ENCODE results near the gene TDRD7. TPM values are rescaled to one million over a fixed set of nuclear protein-coding genes. Genes with fewer than 3 reads are reported as not detected.

TDRD7 gene, protein sequence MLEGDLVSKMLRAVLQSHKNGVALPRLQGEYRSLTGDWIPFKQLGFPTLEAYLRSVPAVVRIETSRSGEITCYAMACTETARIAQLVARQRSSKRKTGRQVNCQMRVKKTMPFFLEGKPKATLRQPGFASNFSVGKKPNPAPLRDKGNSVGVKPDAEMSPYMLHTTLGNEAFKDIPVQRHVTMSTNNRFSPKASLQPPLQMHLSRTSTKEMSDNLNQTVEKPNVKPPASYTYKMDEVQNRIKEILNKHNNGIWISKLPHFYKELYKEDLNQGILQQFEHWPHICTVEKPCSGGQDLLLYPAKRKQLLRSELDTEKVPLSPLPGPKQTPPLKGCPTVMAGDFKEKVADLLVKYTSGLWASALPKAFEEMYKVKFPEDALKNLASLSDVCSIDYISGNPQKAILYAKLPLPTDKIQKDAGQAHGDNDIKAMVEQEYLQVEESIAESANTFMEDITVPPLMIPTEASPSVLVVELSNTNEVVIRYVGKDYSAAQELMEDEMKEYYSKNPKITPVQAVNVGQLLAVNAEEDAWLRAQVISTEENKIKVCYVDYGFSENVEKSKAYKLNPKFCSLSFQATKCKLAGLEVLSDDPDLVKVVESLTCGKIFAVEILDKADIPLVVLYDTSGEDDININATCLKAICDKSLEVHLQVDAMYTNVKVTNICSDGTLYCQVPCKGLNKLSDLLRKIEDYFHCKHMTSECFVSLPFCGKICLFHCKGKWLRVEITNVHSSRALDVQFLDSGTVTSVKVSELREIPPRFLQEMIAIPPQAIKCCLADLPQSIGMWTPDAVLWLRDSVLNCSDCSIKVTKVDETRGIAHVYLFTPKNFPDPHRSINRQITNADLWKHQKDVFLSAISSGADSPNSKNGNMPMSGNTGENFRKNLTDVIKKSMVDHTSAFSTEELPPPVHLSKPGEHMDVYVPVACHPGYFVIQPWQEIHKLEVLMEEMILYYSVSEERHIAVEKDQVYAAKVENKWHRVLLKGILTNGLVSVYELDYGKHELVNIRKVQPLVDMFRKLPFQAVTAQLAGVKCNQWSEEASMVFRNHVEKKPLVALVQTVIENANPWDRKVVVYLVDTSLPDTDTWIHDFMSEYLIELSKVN
- 10 to 100 TPM; 31.1 to 36.6 (median 33.4) TPM for total RNA-seq
- long read RNA-seq, donor 1, transcript TDRD7-201 (17 exons, 3,834 nt): major isoform, 36 of 46 reads
- long read RNA-seq, donor 1, partial matches to known transcripts: 4 of 46 reads
- long read RNA-seq, donor 1, other reads (novel, unspliced or antisense): 6 of 46 reads
- long read RNA-seq, donor 2, partial matches to known transcripts: 4 of 9 reads
- long read RNA-seq, donor 2, other reads (novel, unspliced or antisense): 2 of 9 reads

DNA sequence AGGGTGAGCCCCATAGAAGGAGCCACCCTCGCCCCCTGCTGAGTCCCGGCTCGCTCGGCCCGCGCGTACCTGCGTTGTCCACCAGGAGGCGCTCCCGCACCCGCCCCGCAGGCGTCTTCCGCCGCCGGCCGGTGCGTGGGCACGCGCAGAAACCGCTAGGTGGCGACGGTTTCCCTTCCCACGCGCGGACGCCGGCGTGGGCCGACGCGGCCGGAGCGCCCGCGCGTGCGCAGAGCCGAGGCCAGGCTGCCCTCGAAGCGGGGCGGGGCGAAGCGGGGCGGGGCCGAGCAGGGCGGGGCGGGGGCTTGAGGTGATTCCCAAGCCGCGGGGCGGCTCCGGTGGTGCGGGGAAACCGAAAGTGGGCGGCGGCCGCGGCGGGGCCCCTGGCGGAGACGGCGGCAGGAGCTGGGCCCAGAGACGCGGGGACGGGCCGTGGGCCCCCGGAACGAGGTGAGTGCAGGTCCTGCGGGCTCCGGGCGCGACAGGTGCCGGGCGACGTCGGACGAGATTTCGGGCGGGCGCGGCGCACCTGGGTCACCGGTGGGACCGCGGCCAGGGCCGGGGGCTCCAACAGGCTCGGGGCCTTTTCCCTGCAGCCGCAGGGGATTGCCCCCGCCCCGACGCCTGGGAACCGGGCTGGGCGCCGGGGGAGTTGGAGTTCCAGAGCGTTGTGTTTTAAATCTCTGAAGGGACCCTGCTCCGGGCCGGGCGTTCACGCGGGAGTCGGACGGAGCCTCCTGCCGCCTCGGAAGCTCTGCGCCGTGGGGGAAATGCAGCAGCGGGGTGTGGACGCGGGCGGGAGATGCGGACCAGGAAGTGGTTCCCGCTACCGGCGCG is at the start of gene TDRD7:
TSS of gene TDRD7 (plus strand) at position 308 of the 837 bp plus-strand sequence. CDS start 16,370 bp downstream, outside the sequence.
- DNase-seq (peak; percentile 92 to 97 (median 93)), ATAC-seq (peak; percentile 97)
- intact Hi-C loops (cut with DNase I, micrococcal nuclease): no loop called here
- H3K4me3 ChIP-seq: peak within 1 kb of the TSS; percentile 84
- H3K9me3 ChIP-seq: no peaks in the 10 kb centered on the region
- TF ChIP-seq, protein P1, sequence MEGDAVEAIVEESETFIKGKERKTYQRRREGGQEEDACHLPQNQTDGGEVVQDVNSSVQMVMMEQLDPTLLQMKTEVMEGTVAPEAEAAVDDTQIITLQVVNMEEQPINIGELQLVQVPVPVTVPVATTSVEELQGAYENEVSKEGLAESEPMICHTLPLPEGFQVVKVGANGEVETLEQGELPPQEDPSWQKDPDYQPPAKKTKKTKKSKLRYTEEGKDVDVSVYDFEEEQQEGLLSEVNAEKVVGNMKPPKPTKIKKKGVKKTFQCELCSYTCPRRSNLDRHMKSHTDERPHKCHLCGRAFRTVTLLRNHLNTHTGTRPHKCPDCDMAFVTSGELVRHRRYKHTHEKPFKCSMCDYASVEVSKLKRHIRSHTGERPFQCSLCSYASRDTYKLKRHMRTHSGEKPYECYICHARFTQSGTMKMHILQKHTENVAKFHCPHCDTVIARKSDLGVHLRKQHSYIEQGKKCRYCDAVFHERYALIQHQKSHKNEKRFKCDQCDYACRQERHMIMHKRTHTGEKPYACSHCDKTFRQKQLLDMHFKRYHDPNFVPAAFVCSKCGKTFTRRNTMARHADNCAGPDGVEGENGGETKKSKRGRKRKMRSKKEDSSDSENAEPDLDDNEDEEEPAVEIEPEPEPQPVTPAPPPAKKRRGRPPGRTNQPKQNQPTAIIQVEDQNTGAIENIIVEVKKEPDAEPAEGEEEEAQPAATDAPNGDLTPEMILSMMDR (IDR thresholded peaks at IDR 0.05): peak; percentile 100
- H3K4me1 ChIP-seq (ENCODE audit: low read depth): peaks cover 23% of the 10 kb centered on the region
- no peaks in the 10 kb centered on the region for H3K36me3 ChIP-seq (ENCODE audit: low read depth)

DNA sequence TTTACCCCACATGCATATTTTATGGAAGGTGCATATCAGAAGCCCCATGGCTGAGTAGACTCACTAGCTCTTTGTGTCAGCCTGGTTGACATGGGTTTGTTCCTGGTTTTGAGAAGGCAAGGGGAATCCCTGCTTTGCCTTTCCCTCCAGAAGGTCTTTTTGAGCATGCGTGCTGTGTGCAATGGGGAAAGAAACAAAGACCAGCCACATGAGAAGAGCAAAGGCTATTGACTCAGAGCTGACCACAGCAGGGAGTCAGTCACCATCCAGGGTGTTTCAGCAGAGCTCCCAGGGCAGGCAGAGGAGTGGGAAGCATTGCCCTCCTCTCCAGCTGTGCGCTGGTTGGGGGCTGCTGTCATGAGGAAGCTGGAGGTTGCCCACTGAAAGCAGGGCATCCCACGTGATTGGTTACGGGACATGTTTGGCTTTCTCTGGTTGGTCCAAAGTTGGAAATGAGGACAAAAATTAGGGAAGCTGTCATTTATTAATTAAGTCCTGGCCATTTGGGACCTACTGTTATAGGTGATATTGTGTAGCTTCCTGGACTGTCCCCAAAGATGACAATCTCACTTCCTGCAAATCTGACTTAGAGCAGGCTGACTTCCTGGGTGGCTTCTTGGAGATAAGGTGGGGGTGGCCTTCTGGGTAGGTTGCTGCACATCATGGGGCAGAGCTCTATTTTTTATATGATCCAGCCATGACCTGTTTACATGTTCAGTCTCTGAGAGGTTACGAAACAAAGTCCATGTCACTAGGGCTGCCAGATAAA is 48.9 kb upstream of the TDRD7 start:
- TF ChIP-seq, protein P1 (IDR thresholded peaks at IDR 0.05): no peak
- Histone ChIP-seq H3K4me3 (no peak overlapping the region), H3K36me3 (ENCODE audit: low read depth) (no peaks in the 10 kb centered on the region), H3K9me3 (no peaks in the 10 kb centered on the region), H3K4me1 (ENCODE audit: low read depth) (no peaks in the 10 kb centered on the region)
- intact Hi-C loops (cut with DNase I, micrococcal nuclease): no loop called here
- no peak for ATAC-seq
- no peak for DNase-seq

DNA sequence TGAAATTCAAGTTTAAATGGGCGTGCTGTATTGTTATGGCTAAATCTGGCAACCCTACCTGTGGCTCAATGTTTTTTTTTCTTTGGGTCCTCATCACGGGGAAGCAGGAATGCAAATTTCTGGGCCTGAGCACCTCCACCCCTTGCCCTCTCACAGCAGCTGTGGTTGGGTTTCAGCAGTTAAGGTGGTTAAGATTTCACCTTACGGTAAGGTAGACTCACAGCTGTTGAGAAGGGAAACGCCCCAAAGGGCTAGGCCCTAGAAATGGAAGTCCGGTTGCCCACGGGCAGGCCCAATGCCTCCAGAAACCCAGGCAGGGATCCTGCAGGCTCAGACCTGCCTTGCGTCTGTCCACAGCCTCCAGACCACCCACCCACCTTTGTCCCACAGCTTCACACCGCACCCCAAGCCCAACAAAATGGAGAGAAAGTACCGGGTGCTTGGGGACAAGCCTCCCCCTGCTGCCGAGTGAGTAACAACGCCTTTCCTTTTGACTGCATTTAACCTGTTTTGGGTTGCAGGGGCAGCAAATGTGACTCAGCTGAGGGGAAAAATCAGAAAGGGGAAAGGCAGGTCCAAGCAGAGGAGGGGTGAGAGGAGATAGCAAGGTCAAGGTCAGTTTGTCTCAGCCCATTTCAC is 48.1 kb upstream of the TDRD7 start:
- Histone ChIP-seq H3K9me3 (no peaks in the 10 kb centered on the region), H3K4me3 (no peak overlapping the region), H3K36me3 (ENCODE audit: low read depth) (no peaks in the 10 kb centered on the region), H3K4me1 (ENCODE audit: low read depth) (no peaks in the 10 kb centered on the region)
- ATAC-seq: peak; percentile 40
- TF ChIP-seq, protein P1 (IDR thresholded peaks at IDR 0.05): no peak
- DNase-seq: no peak
- intact Hi-C loops (cut with DNase I, micrococcal nuclease): no loop called here

DNA sequence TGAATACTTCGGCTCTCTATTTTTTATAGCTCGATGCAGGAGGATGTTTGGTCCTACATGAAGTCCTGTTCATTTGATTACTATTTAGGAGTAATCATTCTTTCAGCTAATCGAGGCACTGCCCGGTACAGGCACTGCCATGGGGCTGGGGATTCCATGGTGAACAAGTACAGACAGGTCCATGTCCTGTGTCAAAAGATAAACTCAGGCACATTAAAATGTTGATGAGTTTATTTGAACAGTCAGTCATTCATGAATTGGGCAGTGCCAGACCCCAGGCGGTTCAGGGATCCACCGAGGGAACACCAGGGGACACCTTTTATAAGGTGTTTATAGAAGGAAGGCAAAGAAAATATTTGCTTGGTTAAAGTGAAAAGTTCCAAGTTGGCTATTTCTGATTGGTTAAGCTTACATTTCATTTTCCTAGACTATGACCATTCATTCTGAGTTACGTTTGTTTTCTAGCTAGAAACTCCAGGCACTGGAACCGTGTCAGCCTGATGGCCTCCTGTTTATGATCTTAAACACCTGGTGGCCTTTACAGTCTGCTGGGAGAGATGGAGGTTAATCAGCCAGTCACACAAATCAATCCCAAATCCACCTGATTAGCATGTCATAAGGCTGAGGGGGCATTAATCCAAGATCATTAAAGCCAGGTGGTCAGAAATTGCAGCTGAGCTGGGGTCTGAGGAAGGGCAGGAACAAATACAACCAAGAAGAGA is 47.0 kb upstream of the TDRD7 start:
- ATAC-seq: peak; percentile 67
- DNase-seq: no peak
- Histone ChIP-seq H3K9me3 (no peaks in the 10 kb centered on the region), H3K36me3 (ENCODE audit: low read depth) (no peaks in the 10 kb centered on the region), H3K4me3 (no peak overlapping the region), H3K4me1 (ENCODE audit: low read depth) (no peaks in the 10 kb centered on the region)
- intact Hi-C loops (cut with DNase I, micrococcal nuclease): no loop called here
- TF ChIP-seq, protein P1 (IDR thresholded peaks at IDR 0.05): no peak

Measured in mucosa of descending colon (tissue), 3 donors.